HL-60 (cell line): ENCODE measurements around the gene RSBN1L.

Experiments
- CTCF ChIP-seq: IDR thresholded peaks from one replicate; pipeline ENCODE4 v1.5.1; 2011; ENCODE audit warnings: low read length, control low read depth, inconsistent platforms; ENCODE audit not compliant: insufficient read depth
- POLR2AphosphoS5 ChIP-seq: IDR thresholded peaks from 2 replicates; pipeline ENCODE4 v1.6.1; 2012; ENCODE audit warnings: low read depth
- REST ChIP-seq: IDR thresholded peaks from 2 replicates; pipeline ENCODE4 v1.6.1; 2012; ENCODE audit warnings: low read depth; ENCODE audit not compliant: insufficient replicate concordance
- SPI1 ChIP-seq: IDR thresholded peaks from 2 replicates; pipeline ENCODE4 v1.6.1; 2012; ENCODE audit warnings: low read depth, mild to moderate bottlenecking, borderline replicate concordance

GRCh38 chr7:77771901-77772300, 75.6 kb downstream of the RSBN1L start:
- no peak for TF ChIP-seq CTCF
- TF ChIP-seq REST = no peak
- TF ChIP-seq POLR2AphosphoS5 = no peak
- no peak for TF ChIP-seq SPI1
